Common myeloid progenitor, CD34-positive (primary cell): ENCODE results near the gene OSBPL7.

ENCODE experiments used
- CTCF ChIA-PET: fragments of 350-600 bp; sonication (Branson Sonifier 250); formaldehyde crosslinking; loops from one replicate; lab custom pipeline; 2021; ENCODE audit warnings: antibody characterized with exemption; lab: Charles Lee
- POLR2A ChIA-PET: fragments of 350-600 bp; sonication (Branson Sonifier 250); formaldehyde crosslinking; loops from one replicate; lab custom pipeline; 2021; ENCODE audit warnings: antibody characterized with exemption; lab: Charles Lee
- DNase-seq, 3 donors: peaks; one replicate each; pipeline versions ENCODE4 v3.0.0 to v3.0.0-alpha.2; 2013
- H3K27ac ChIP-seq, 2 experiments: 1 replicate in 1 of 2; 2 replicates in 1 of 2; pipeline ENCODE4 v1.7.0; 2013; ENCODE audit warnings: inconsistent platforms in 2 of 2, low read length in 2 of 2, mild to moderate bottlenecking in 2 of 2, low read depth in 1 of 2, moderate library complexity in 1 of 2; ENCODE audit not compliant: severe bottlenecking in 2 of 2, insufficient read depth in 1 of 2, poor library complexity in 1 of 2
- H3K27me3 ChIP-seq, 5 experiments: replicated peaks in 2 of 5; 1 replicate in 3 of 5; 2 replicates in 2 of 5; pipeline versions ENCODE4 v1.6.1 to v1.7.0; 2013; ENCODE audit warnings: low read length in 4 of 5, mild to moderate bottlenecking in 2 of 5, moderate library complexity in 2 of 5, inconsistent platforms in 1 of 5; ENCODE audit not compliant: insufficient read depth in 5 of 5, control insufficient read depth in 4 of 5
- H3K36me3 ChIP-seq, 4 experiments: 1 replicate in 2 of 4; 2 replicates in 2 of 4; pipeline versions ENCODE4 v1.6.1 to v1.7.0; 2013; ENCODE audit warnings: low read length in 3 of 4, control low read depth in 1 of 4, mild to moderate bottlenecking in 1 of 4; ENCODE audit not compliant: control insufficient read depth in 4 of 4, insufficient read depth in 4 of 4
- H3K4me1 ChIP-seq, 4 experiments: 1 replicate in 3 of 4; 2 replicates in 1 of 4; pipeline versions ENCODE4 v1.6.1 to v1.7.1; 2013; ENCODE audit warnings: low read length in 3 of 4, mild to moderate bottlenecking in 3 of 4, control low read depth in 1 of 4, inconsistent platforms in 1 of 4, moderate library complexity in 1 of 4; ENCODE audit not compliant: control insufficient read depth in 4 of 4, insufficient read depth in 4 of 4; ENCODE audit errors: control extremely low read depth in 1 of 4
- H3K4me3 ChIP-seq, 7 experiments: 1 replicate in 4 of 7; 2 replicates in 3 of 7; pipeline versions ENCODE4 v1.5.1 to v1.7.0; 2013; ENCODE audit warnings: mild to moderate bottlenecking in 7 of 7, low read length in 6 of 7, moderate library complexity in 6 of 7, inconsistent platforms in 2 of 7, low read depth in 2 of 7, control low read depth in 1 of 7; ENCODE audit not compliant: insufficient read depth in 4 of 7, control insufficient read depth in 1 of 7; ENCODE audit errors: extremely low read depth in 1 of 7
- H3K9me3 ChIP-seq, 5 experiments: 1 replicate in 4 of 5; 2 replicates in 1 of 5; pipeline versions ENCODE4 v1.6.1 to v1.7.1; 2013; ENCODE audit warnings: low read length in 4 of 5, mild to moderate bottlenecking in 2 of 5, inconsistent platforms in 1 of 5, low read depth in 1 of 5, moderate library complexity in 1 of 5; ENCODE audit not compliant: control insufficient read depth in 4 of 5, insufficient read depth in 2 of 5; ENCODE audit errors: control extremely low read depth in 1 of 5
- WGBS: methylation state at CpG from one replicate; pipeline ENCODE4 v1.1.5; 2013; ENCODE audit not compliant: insufficient coverage; 5-methylcytosine and 5-hydroxymethylcytosine counted together

OSBPL7 gene

DNA sequence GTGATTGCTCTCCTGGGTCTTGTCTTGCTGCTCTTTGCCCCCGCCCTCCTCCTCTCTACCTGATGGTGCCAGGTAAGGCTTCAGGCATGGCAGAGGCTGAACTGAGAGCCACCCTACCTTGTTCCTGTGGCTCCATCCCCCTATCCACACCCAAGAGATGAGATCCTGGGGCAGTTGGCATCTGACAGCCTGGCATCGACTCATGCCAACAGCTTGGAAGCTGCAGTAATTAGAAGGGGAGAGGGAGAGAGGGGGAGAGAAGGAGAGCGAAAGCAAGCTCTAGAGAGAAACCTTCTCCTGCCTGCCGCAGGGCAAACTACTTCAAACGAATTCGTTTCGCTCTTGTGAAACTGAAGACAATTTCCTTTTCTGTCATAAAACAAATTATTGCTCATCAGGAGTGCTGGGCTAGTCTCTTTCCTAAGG is 43.2 kb upstream of the OSBPL7 start:
- POLR2A ChIA-PET: no interaction called here
- no peak overlapping the region for H3K4me3 ChIP-seq
- H3K9me3 ChIP-seq: no peaks in the 10 kb centered on the region
- no CpG with 5 or more reads among the region's 7 CpGs for WGBS
- H3K4me1 ChIP-seq: peaks cover 0 to 3% (median 0%) of the 10 kb centered on the region in 4 experiments
- no peak for DNase-seq
- no peak overlapping the region for H3K27ac ChIP-seq
- no peaks in the 10 kb centered on the region for H3K36me3 ChIP-seq
- H3K27me3 ChIP-seq: peaks cover 0 to 13% (median 9%) of the 10 kb centered on the region in 5 experiments
- CTCF ChIA-PET: interaction anchor here (1.0 to 1.8 kb wide), 4 partner anchors 9 to 25 kb away, joined by 3 to 4 read pairs (median 4); no protein-coding TSS in a partner anchor

DNA sequence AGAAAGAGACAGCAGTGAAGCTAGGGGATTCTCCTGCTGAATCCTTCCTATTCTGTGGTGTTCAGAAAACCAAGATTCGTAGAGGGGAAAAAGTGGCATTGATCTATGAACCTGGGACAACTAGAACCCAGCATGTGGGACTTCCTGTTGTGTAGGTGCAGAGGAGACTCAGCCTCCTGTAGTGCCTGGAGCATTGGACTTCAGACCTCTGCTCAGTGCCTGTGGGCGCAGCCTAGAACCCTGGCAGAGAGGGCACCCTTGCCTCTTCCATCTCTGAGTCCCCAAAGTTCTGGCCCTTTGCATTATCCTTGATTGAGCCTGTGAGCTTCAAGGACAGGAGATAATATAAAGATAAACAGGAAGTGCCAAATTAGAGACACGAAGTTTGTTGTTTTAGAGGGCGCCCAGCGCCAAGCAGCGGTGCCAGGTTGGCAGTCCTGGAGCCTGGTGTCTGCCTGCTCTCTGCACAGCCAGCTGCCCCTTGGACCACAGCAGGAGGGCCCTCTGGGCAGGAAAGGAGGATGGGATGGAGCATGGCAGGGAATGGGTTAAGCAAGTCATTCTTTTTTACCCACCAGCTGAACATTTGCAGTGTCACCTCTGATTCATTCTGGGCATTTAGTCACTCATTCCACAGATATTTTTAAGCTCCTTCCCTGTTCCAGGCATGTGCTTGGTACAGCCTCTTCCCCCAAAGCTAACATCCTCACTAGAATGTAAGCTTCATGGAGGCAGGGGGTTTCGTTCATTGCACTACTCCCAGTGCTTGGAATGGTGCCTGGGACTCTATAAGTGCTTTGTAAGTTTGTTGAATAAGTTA is 41.2 kb upstream of the OSBPL7 start:
- Histone ChIP-seq H3K4me3 (no peak overlapping the region), H3K27ac (no peak overlapping the region), H3K36me3 (no peaks in the 10 kb centered on the region), H3K9me3 (no peaks in the 10 kb centered on the region), H3K27me3 (peaks cover 0 to 9% (median 3%) of the 10 kb centered on the region in 5 experiments), H3K4me1 (peaks cover 0 to 5% (median 2%) of the 10 kb centered on the region in 4 experiments)
- CTCF ChIA-PET: interaction anchor here (0.6 to 2.7 kb wide), 5 partner anchors 12 to 108 kb away, joined by 3 to 8 read pairs (median 3); partner anchors contain the start of genes CDK5RAP3 and SP6
- WGBS: 79% methylated on average over 5 of the region's 7 CpGs
- POLR2A ChIA-PET: interaction anchor here (0.6 kb wide), 1 partner anchor 187 kb away, joined by 3 read pairs; no protein-coding TSS in a partner anchor
- no peak for DNase-seq

DNA sequence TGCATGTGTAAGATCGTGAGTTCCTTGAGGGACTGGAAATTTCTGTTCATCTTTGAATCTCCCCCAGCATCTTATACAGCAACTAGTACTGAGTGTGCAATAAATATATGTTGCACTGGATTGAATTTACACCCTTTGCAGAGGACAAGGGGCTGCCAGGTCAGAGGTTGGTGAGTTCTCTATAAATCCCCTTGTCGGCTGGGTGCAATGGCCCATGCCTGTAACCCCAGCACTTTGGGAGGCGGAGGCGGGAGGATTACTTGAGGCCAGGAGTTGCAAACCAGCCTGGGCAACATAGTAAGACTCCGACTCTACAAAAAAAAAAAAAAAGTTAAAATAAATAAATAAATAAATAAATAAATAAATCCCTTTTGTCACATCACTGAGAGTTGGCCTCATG is 38.8 kb upstream of the OSBPL7 start:
- POLR2A ChIA-PET: no interaction called here
- Histone ChIP-seq H3K27ac (no peak overlapping the region), H3K9me3 (no peaks in the 10 kb centered on the region), H3K4me3 (no peak overlapping the region), H3K27me3 (peaks cover 0 to 9% (median 6%) of the 10 kb centered on the region in 5 experiments), H3K4me1 (peaks cover 0 to 11% (median 6%) of the 10 kb centered on the region in 4 experiments), H3K36me3 (no peaks in the 10 kb centered on the region)
- no CpG with 5 or more reads among the region's 5 CpGs for WGBS
- no peak for DNase-seq
- CTCF ChIA-PET: interaction anchor here (1.9 to 3.1 kb wide), 4 partner anchors 9 to 29 kb away, joined by 11 to 18 read pairs (median 11); no protein-coding TSS in a partner anchor

DNA sequence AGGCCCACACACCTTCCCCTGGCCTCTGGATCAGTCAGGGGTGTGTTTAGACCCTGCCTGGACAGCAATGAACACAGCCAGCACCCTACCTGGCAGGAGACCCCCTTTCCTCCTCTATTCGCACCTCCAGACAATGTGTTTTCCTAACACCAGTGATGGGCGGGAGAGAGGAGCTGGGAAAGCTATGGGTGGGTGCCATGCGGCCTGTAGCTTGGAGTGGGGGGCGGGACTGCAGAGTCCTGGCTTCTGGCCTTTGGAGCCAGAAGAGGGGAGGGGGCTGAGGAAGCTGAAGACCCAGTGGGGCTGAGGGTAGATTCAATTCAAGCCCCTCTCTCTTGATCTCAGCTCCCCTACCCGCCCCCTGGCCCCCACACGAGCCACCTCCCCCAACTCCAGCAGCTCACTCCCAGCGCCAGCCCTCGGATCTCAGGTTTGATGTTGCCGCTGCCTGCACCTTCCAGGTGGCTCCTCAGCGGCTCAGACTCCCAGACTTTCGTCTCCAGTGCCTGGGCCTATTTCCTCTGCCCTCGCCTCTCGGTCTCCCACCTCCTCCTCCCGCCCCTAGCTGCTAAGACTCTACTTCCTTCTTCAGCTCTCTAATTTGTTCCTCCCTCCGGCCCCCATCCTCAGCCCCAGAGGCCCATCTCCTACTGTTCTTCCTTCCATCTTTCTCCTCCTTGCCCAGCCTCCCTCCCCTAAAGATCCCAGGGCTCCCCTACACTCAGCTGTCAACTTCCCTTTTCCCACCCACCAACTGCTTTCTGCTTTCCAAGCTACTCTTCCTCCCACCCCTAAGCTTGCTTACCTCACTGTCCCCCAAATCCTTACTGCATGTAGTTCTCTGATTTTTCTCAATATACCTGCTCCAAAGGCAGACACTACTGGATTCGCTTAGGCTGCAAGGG is 36.2 kb upstream of the OSBPL7 start:
- no peaks in the 10 kb centered on the region for H3K9me3 ChIP-seq
- 52% methylated on average over 15 of the region's 16 CpGs for WGBS
- no peak overlapping the region for H3K27ac ChIP-seq
- peaks cover 0 to 32% (median 23%) of the 10 kb centered on the region in 5 experiments for H3K27me3 ChIP-seq
- DNase-seq: no peak
- no peak overlapping the region for H3K4me3 ChIP-seq
- ChIA-PET CTCF (interaction anchor here (0.6 to 3.1 kb wide), 9 partner anchors 10 to 93 kb away, joined by 3 to 13 read pairs (median 3); partner anchors contain the start of gene SCRN2), POLR2A (no interaction called here)
- no peaks in the 10 kb centered on the region for H3K36me3 ChIP-seq
- H3K4me1 ChIP-seq: peaks cover 0 to 9% (median 6%) of the 10 kb centered on the region in 4 experiments

DNA sequence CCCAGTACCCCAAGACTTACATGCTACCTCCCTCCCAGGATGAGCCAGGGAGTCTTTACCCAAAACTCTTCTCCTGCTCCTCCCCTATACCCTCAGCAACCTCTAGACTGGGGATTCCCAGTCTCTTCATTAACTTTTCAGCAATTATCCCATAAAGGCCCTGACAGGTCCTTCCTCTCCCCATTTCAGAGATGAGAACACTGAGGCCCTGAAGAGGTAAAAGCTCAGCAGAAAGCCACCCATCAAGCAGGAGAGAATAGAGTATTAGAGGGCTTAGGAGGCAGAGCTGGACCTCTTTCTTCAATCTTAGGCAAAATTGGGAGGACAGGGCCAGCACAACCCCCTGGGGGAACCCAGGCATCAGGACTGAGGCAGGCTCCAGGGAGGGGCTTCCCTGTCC is 35.2 kb upstream of the OSBPL7 start:
- H3K27ac ChIP-seq: no peak overlapping the region
- peaks cover 0 to 18% (median 13%) of the 10 kb centered on the region in 4 experiments for H3K4me1 ChIP-seq
- no peaks in the 10 kb centered on the region for H3K9me3 ChIP-seq
- CTCF ChIA-PET: interaction anchor here (0.7 to 22.9 kb wide), 7 partner anchors 9 to 36 kb away, joined by 3 to 575 read pairs (median 5); partner anchors contain the start of genes SCRN2 and SP2
- DNase-seq: no peak
- no peak overlapping the region for H3K4me3 ChIP-seq
- POLR2A ChIA-PET: no interaction called here
- H3K36me3 ChIP-seq: no peaks in the 10 kb centered on the region
- peaks cover 7 to 41% (median 33%) of the 10 kb centered on the region in 5 experiments for H3K27me3 ChIP-seq

DNA sequence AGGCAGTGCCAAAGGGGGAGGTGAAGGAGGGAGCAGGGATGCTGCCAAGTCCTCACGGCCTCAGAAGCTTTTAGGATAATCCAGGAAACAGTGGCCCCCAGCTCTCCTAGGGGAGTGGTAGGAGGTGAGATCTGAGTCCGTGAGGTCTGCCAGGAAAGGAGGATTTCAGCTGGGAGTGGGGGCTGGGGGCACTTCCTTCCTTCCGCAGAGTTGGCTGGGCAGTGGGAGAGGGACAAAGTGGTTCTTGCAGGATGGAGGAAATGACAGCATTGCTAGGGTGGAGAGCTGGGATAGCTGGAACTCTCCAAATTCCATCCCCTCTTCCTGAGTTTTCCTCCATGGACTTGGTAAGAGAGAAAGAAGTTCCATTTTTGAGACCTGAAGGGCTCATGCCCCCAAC is 34.1 kb upstream of the OSBPL7 start:
- no peak overlapping the region for H3K4me3 ChIP-seq
- peaks cover 0 to 25% (median 20%) of the 10 kb centered on the region in 4 experiments for H3K4me1 ChIP-seq
- H3K9me3 ChIP-seq: no peaks in the 10 kb centered on the region
- H3K27me3 ChIP-seq: peaks cover 7 to 51% (median 39%) of the 10 kb centered on the region in 5 experiments
- no peak overlapping the region for H3K27ac ChIP-seq
- CTCF ChIA-PET: interaction anchor here (1.0 to 22.9 kb wide), 7 partner anchors 8 to 93 kb away, joined by 3 to 575 read pairs (median 5); partner anchors contain the start of gene SP2
- POLR2A ChIA-PET: no interaction called here
- H3K36me3 ChIP-seq: no peaks in the 10 kb centered on the region
- 69% methylated on average over 2 of the region's 3 CpGs for WGBS
- no peak for DNase-seq
